GM20000 (cell line): ENCODE data around the gene GTF2H4.
"Not testable (repeated sequence)": the region's sequence is repeated elsewhere in the genome, so short reads cannot be mapped to it uniquely, and the experiment has no call there.

Source experiments
- DNase-seq: peaks from one replicate; pipeline ENCODE4 v3.0.0; 2012; ENCODE audit warnings: low spot score
- CTCF ChIP-seq: IDR thresholded peaks from 2 replicates; pipeline ENCODE4 v1.5.1; 2012; ENCODE audit warnings: mild to moderate bottlenecking, control low read depth; ENCODE audit errors: extremely low read depth, missing control alignments

The GTF2H4 gene

GRCh38 chr6:30926644-30927043 lies 18.6 kb downstream of the GTF2H4 start:
- no peak for TF ChIP-seq CTCF
- no peak for DNase-seq

- DNase-seq, result not testable (repeated sequence)
Measured at GRCh38 chr6:30927080-30927479, 19.1 kb downstream of the GTF2H4 start.

- TF ChIP-seq CTCF, result no peak
- no peak for DNase-seq
Measured at GRCh38 chr6:30928677-30929076, 20.7 kb downstream of the GTF2H4 start.

GRCh38 chr6:30930506-30930905 lies 22.5 kb downstream of the GTF2H4 start:
- no peak for TF ChIP-seq CTCF
- no peak for DNase-seq

GRCh38 chr6:30931272-30931671 lies 23.3 kb downstream of the GTF2H4 start:
- no peak for TF ChIP-seq CTCF
- DNase-seq, result no peak

- TF ChIP-seq CTCF, result no peak
Measured at GRCh38 chr6:30931969-30932645, 24.1 kb downstream of the GTF2H4 start, which contains the start of gene SFTA2. Gene SFTA2 (minus strand): TSS chr6:30932170. CDS start chr6:30932096, 74 bp downstream.

GRCh38 chr6:30932665-30933365 lies 24.8 kb downstream of the GTF2H4 start:
- no peak for DNase-seq
- no peak for TF ChIP-seq CTCF

More at GRCh38 chr6:30931969-30932645, 24.1 kb downstream of the GTF2H4 start, which contains the start of gene SFTA2:
- DNase-seq, result no peak
